ENCODE results near the gene MLN.

DNA sequence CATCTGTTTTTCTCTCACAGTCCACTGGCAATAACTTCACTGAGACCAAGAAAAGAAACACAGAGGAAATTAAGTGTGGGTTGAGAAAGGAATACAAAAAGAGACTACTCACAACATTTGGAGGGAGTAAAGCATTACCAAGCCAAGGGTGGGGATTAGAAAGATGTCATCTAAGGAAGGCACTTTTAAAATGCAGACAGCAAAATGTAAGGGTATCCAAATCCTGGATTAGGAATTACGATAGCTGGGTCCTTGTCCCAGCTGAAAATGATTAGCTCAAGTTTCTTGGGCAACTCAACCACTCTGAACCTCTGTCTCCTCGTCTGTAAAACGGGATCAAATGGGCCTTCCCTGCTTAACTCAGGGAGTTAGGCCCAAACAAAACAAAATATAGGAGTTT lies 17.1 kb downstream of the MLN start:
- TF ChIP-seq CTCF (IDR thresholded peaks at IDR 0.05) (no peak), POLR2AphosphoS5 (IDR thresholded peaks at IDR 0.05) (no peak), POLR2A (IDR thresholded peaks at IDR 0.05) (no peak)
